Measurements from ENCODE around the gene GCFC2. TPM values are rescaled to one million over a fixed set of nuclear protein-coding genes. Genes with fewer than 3 reads are reported as not detected.
A peak's percentile ranks its signal among the peaks of the same experiment; 100 is the strongest.

The GCFC2 gene
- total RNA-seq, 1 experiment from 2014 or later: 20.1 TPM

- Histone ChIP-seq H3K9ac (ENCODE audit: low read length) (no peak overlapping the region), H3K9me2 (ENCODE audit: insufficient read depth) (no peaks in the 10 kb centered on the region), H3K4me1 (ENCODE audit: control insufficient read depth in 1 of 2, insufficient read depth in 2 of 2, low read length in 2 of 2) (no peaks in the 10 kb centered on the region), H3K4me2 (ENCODE audit: low read length) (no peak overlapping the region), H3K27me3 (ENCODE audit: insufficient read depth, low read length) (no peaks in the 10 kb centered on the region), H3K36me3 (ENCODE audit: control insufficient read depth in 1 of 2, insufficient read depth in 2 of 2, low read length in 2 of 2) (peaks cover 49 to 55% of the 10 kb centered on the region in 2 experiments; a peak in 3 of 4 replicates), H4K20me1 (ENCODE audit: insufficient read depth) (no peaks in the 10 kb centered on the region), H2AFZ (ENCODE audit: low read depth, low read length, poor library complexity, severe bottlenecking) (no peak overlapping the region), H3K79me2 (ENCODE audit: insufficient read depth, low read length) (peaks cover 56% of the 10 kb centered on the region), H3K27ac (ENCODE audit: low read depth, low read length) (no peak overlapping the region), H3K9me3 (ENCODE audit: control insufficient read depth in 1 of 2, insufficient read depth in 1 of 2, low read depth in 1 of 2, low read length in 2 of 2) (no peaks in the 10 kb centered on the region), H3K4me3 (replicated peaks in 1 of 2; ENCODE audit: low read depth in 1 of 2, low read length in 2 of 2) (no peak overlapping the region)
- no peak for ATAC-seq
- TF ChIP-seq, protein P1, sequence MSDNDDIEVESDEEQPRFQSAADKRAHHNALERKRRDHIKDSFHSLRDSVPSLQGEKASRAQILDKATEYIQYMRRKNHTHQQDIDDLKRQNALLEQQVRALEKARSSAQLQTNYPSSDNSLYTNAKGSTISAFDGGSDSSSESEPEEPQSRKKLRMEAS (IDR thresholded peaks at IDR 0.05): no peak
- RAD21 ChIA-PET (ENCODE audit: low non-redundant PET in 1 of 2, low total read pairs in 2 of 2, uncharacterized antibody in 2 of 2, unreplicated experiment in 2 of 2): no interaction called here
- DNase-seq (ENCODE audit: low read depth, low spot score): no peak
- BruUV-seq (replicated peaks): no TSS peak
- intact Hi-C loops (cut with micrococcal nuclease): no loop called here
- CTCF ChIA-PET: interaction anchor here (1.9 kb wide), 1 partner anchor 21 kb away, joined by 4 read pairs; no protein-coding TSS in a partner anchor
- POLR2A ChIA-PET: no interaction called here
These were observed 54.9 kb downstream of the GCFC2 start for GRCh38 chr2:75655861-75656260.

DNA sequence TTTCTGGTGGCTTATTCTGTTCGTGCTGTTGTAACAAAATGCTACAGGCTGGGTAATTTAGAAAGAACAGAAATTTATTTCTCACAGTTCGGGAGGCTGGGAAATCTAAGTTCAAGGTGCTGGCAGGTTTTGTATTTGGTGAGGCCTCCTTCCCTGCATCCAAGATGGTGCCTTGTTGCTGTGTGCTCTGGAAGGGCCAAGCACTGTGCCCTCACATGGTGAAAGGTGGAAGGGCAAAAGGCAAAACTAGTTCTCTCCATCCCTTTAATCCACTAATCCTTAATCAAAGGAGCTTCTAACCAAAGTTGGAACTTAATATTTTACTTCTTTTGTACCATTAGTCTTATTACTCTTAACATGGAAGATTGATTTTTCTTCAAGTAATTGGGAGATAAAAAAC is 56.7 kb downstream of the GCFC2 start:
- H3K27ac ChIP-seq (ENCODE audit: low read depth, low read length): no peak overlapping the region
- H3K4me2 ChIP-seq (ENCODE audit: low read length): no peak overlapping the region
- DNase-seq (ENCODE audit: low read depth, low spot score) (no peak), ATAC-seq (no peak; the same call in 1 of the 2 replicates)
- no peaks in the 10 kb centered on the region for H3K27me3 ChIP-seq (ENCODE audit: insufficient read depth, low read length)
- peaks cover 55% of the 10 kb centered on the region for H3K79me2 ChIP-seq (ENCODE audit: insufficient read depth, low read length)
- no peak overlapping the region for H3K4me3 ChIP-seq (replicated peaks in 1 of 2; ENCODE audit: low read depth in 1 of 2, low read length in 2 of 2)
- TF ChIP-seq FOSL1 (IDR thresholded peaks at IDR 0.05; ENCODE audit: low read depth) (no peak), SP1 (IDR thresholded peaks at IDR 0.05; ENCODE audit: low read depth) (no peak), ZNF274 (IDR thresholded peaks at IDR 0.05; ENCODE audit: low read depth, low read length) (no peak), YY1 (IDR thresholded peaks at IDR 0.05; ENCODE audit: extremely low read depth, insufficient replicate concordance, low read depth, low read length) (no peak), JUND (IDR thresholded peaks at IDR 0.05) (no peak), ZFX (IDR thresholded peaks at IDR 0.05) (no peak), CTCF (IDR thresholded peaks at IDR 0.05 in 2 of 3, conservative IDR thresholded peaks at IDR 0.05 in 1 of 3; ENCODE audit: borderline replicate concordance in 1 of 3, insufficient read depth in 1 of 3, low read depth in 2 of 3, low read length in 2 of 3) (peak in 1 of 3 experiments; percentile 20; a peak in 1 of 6 replicates)
- H3K4me1 ChIP-seq (ENCODE audit: control insufficient read depth in 1 of 2, insufficient read depth in 2 of 2, low read length in 2 of 2): no peaks in the 10 kb centered on the region
- intact Hi-C loops (cut with micrococcal nuclease): no loop called here
- no peaks in the 10 kb centered on the region for H4K20me1 ChIP-seq (ENCODE audit: insufficient read depth)
- ChIA-PET CTCF (no interaction called here), RAD21 (ENCODE audit: low non-redundant PET in 1 of 2, low total read pairs in 2 of 2, uncharacterized antibody in 2 of 2, unreplicated experiment in 2 of 2) (no interaction called here), POLR2A (no interaction called here)
- no peaks in the 10 kb centered on the region for H3K9me3 ChIP-seq (ENCODE audit: control insufficient read depth in 1 of 2, insufficient read depth in 1 of 2, low read depth in 1 of 2, low read length in 2 of 2)
- H2AFZ ChIP-seq (ENCODE audit: low read depth, low read length, poor library complexity, severe bottlenecking): no peak overlapping the region
- no peak overlapping the region for H3K9ac ChIP-seq (ENCODE audit: low read length)
- H3K36me3 ChIP-seq (ENCODE audit: control insufficient read depth in 1 of 2, insufficient read depth in 2 of 2, low read length in 2 of 2): peaks cover 57 to 62% of the 10 kb centered on the region in 2 experiments; a peak in 3 of 4 replicates
- no TSS peak for BruUV-seq (replicated peaks)
- no peaks in the 10 kb centered on the region for H3K9me2 ChIP-seq (ENCODE audit: insufficient read depth)

All from HCT116 (cell line).